Measurements from ENCODE around the gene UBQLN1. TPM values are rescaled to one million over a fixed set of nuclear protein-coding genes. Genes with fewer than 3 reads are reported as not detected.
A peak's percentile ranks its signal among the peaks of the same experiment; 100 is the strongest.

The UBQLN1 gene
- total RNA-seq, 2 donors from 2014 or later = 114 to 119 TPM

GRCh38 chr9:83633676-83634075 lies 74.1 kb downstream of the UBQLN1 start:
- TF ChIP-seq CTCF (conservative IDR thresholded peaks at IDR 0.05) = no peak
- Mint-ChIP-seq H3K27me3 (ENCODE audit: insufficient read depth) (no peaks in the 10 kb centered on the region), H3K4me1 (peaks cover 21% of the 10 kb centered on the region), H3K9me3 (no peaks in the 10 kb centered on the region), H3K36me3 (ENCODE audit: low read depth) (peaks cover 7% of the 10 kb centered on the region), H3K27ac (no peak overlapping the region), H3K4me3 (no peak overlapping the region)
- no peaks in the 10 kb centered on the region for H3K27me3 ChIP-seq (ENCODE audit: control insufficient read depth, insufficient read depth, low read length, poor library complexity, severe bottlenecking)
- H3K27ac ChIP-seq (ENCODE audit: low read depth, low read length) = no peak overlapping the region
- H3K4me3 ChIP-seq (ENCODE audit: low read length) = no peak overlapping the region
- H3K9me3 ChIP-seq (ENCODE audit: control insufficient read depth, low read length) = no peaks in the 10 kb centered on the region
- no peaks in the 10 kb centered on the region for H3K4me1 ChIP-seq (ENCODE audit: control insufficient read depth, insufficient read depth, low read length)
- DNase-seq = no peak
- 94 to 100% methylated on average over 1 to 2 of the region's 2 CpGs for WGBS, 2 experiments (ENCODE audit: insufficient coverage in 1 of 2, insufficient read length in 1 of 2)
- no peak overlapping the region for H3K9ac ChIP-seq (ENCODE audit: extremely low read depth, low read length, poor library complexity, severe bottlenecking)
- no peaks in the 10 kb centered on the region for H3K36me3 ChIP-seq (ENCODE audit: control insufficient read depth, insufficient read depth, low read length)

GRCh38 chr9:83633255-83633654 lies 74.5 kb downstream of the UBQLN1 start:
- no peak overlapping the region for H3K4me3 Mint-ChIP-seq
- Histone ChIP-seq H3K36me3 (ENCODE audit: control insufficient read depth, insufficient read depth, low read length) (no peaks in the 10 kb centered on the region), H3K27me3 (ENCODE audit: control insufficient read depth, insufficient read depth, low read length, poor library complexity, severe bottlenecking) (no peaks in the 10 kb centered on the region), H3K4me3 (ENCODE audit: low read length) (no peak overlapping the region), H3K9ac (ENCODE audit: extremely low read depth, low read length, poor library complexity, severe bottlenecking) (no peak overlapping the region), H3K9me3 (ENCODE audit: control insufficient read depth, low read length) (no peaks in the 10 kb centered on the region), H3K4me1 (ENCODE audit: control insufficient read depth, insufficient read depth, low read length) (no peaks in the 10 kb centered on the region), H3K27ac (ENCODE audit: low read depth, low read length) (no peak overlapping the region)
- no peak for DNase-seq
- H3K27ac Mint-ChIP-seq = no peak overlapping the region
- no peaks in the 10 kb centered on the region for H3K27me3 Mint-ChIP-seq (ENCODE audit: insufficient read depth)
- peaks cover 22% of the 10 kb centered on the region for H3K4me1 Mint-ChIP-seq
- no peak for TF ChIP-seq CTCF (conservative IDR thresholded peaks at IDR 0.05)
- 100% methylated on average over 1 of the region's 1 CpG; no CpG with 5 or more reads in 1 of the 2 experiments for WGBS, 2 experiments (ENCODE audit: insufficient coverage in 1 of 2, insufficient read length in 1 of 2)
- H3K36me3 Mint-ChIP-seq (ENCODE audit: low read depth) = peaks cover 7% of the 10 kb centered on the region
- no peaks in the 10 kb centered on the region for H3K9me3 Mint-ChIP-seq

GRCh38 chr9:83630938-83631457 lies 76.8 kb downstream of the UBQLN1 start:
- 11 to 21% methylated on average over 5 to 11 of the region's 11 CpGs for WGBS, 2 experiments (ENCODE audit: insufficient coverage in 1 of 2, insufficient read length in 1 of 2)
- Histone ChIP-seq H3K36me3 (ENCODE audit: control insufficient read depth, insufficient read depth, low read length) (no peaks in the 10 kb centered on the region), H3K4me3 (ENCODE audit: low read length) (peak overlapping the region; percentile 48), H3K9me3 (ENCODE audit: control insufficient read depth, low read length) (no peaks in the 10 kb centered on the region), H3K4me1 (ENCODE audit: control insufficient read depth, insufficient read depth, low read length) (no peaks in the 10 kb centered on the region), H3K9ac (ENCODE audit: extremely low read depth, low read length, poor library complexity, severe bottlenecking) (no peak overlapping the region), H3K27me3 (ENCODE audit: control insufficient read depth, insufficient read depth, low read length, poor library complexity, severe bottlenecking) (no peaks in the 10 kb centered on the region), H3K27ac (ENCODE audit: low read depth, low read length) (peak overlapping the region; percentile 1)
- Mint-ChIP-seq H3K9me3 (no peaks in the 10 kb centered on the region), H3K36me3 (ENCODE audit: low read depth) (peaks cover 7% of the 10 kb centered on the region), H3K27ac (peak overlapping the region; percentile 88), H3K4me1 (peaks cover 17% of the 10 kb centered on the region), H3K27me3 (ENCODE audit: insufficient read depth) (no peaks in the 10 kb centered on the region), H3K4me3 (peak overlapping the region; percentile 34)
- peak; percentile 92 for DNase-seq
- no peak for TF ChIP-seq CTCF (conservative IDR thresholded peaks at IDR 0.05)

All from endodermal cell (in vitro differentiated cells).